RPMI7951 (cell line): ENCODE results near the gene IGSF6. TPM values are rescaled to one million over a fixed set of nuclear protein-coding genes. Genes with fewer than 3 reads are reported as not detected.

Experiments used
- DNase-seq: peaks from one replicate; pipeline ENCODE4 v3.0.0-alpha.2; 2012; ENCODE audit warnings: low read depth
- total RNA-seq: library from RNA; depleted of rRNA; stranded (reverse); fragments of >200 nt; shearing (Covaris generic); gene quantifications from 2 replicates; pipeline ENCODE4 v1.2.3, GENCODE V29; 2014; rRNA removed

Gene IGSF6
- total RNA-seq, 1 experiment from 2014 or later, result not detected

DNA sequence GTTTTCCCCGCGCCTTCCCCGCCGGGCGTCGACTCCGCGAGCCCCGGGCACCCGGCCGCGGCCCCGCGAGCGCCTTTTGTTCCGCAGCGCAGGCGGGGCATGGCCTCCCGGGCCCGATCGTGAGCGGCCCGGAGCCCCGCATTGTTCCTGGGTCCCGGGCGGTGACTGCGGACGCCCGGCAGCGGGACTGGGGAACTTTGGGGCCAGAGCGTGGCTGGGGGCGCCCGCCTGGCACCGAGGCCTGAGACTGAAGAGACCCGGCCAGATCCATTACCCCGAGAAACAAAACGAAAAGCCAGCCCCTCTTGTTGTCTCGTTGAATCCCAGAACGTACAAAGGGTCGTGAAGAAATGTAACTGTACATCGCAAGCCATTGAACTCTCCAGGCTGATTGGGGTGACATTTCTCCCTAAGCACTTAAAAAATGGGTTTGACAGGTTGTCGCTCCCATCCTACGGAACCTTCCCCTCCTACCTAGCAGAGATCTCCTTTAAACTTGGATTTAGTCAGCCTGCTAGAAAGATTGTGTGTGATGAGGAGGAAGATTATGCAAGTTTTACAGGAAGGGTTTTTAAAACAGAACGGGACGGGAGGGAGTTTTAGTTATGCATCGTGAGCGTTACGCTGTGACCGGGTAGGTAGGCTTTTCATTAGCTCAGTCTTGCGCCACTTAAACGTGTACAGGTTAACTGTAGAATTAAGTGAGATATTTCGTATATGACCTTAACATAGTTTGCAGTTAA lies 52.2 kb downstream of the IGSF6 start:
- peak; percentile 15 for DNase-seq

DNA sequence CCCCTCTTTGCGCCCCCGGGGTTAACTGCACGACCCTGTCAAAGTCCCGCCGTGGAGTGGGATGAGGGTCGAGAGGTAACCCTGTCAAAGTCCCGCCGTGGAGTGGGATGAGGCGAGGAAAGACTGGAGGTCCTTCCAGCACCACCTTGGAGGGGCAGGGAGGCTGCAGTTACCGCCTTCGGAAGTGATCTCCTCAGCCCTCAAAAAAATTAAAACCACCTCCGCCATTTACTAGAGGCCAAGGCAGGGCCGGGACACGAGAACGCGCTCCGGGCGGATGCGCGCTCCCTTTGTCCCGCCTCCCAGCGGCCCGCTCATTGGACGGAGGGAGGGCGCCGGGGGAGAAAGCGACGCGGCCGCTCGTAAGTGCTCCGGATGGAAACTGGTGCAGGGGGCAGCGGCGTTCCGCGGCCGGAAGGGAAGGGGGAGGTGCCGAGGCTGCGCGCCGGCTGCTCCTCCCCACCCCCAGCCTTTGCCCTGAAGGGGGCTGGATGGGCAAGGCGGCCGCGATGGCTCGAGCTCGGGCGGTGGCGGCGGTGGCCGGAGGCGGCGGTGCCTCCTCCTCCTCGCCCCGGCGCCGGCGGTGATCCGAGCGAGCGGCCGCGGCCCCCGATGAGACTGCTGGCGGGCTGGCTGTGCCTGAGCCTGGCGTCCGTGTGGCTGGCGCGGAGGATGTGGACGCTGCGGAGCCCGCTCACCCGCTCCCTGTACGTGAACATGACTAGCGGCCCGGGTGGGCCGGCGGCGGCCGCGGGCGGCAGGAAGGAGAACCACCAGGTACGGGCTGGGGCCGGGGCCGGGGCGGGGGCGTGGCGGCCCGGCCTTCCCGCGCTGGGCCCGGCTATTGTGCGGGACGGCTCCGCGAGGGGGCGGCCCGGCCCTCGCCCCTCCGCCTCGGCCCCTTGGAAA lies 53.0 kb downstream of the IGSF6 start, which contains the start of gene METTL9:
METTL9 (plus strand) TSS at position 456 of the 909 bp plus-strand sequence; CDS start at position 613, 157 bp downstream.
- peak; percentile 91 for DNase-seq

GRCh38 chr16:21598701-21599121 lies 53.7 kb downstream of the IGSF6 start:
- DNase-seq, result no peak

GRCh38 chr16:21598206-21598605 lies 54.2 kb downstream of the IGSF6 start:
- DNase-seq, result no peak

- no peak for DNase-seq
These were observed 54.8 kb downstream of the IGSF6 start for GRCh38 chr16:21597561-21598030.

DNA sequence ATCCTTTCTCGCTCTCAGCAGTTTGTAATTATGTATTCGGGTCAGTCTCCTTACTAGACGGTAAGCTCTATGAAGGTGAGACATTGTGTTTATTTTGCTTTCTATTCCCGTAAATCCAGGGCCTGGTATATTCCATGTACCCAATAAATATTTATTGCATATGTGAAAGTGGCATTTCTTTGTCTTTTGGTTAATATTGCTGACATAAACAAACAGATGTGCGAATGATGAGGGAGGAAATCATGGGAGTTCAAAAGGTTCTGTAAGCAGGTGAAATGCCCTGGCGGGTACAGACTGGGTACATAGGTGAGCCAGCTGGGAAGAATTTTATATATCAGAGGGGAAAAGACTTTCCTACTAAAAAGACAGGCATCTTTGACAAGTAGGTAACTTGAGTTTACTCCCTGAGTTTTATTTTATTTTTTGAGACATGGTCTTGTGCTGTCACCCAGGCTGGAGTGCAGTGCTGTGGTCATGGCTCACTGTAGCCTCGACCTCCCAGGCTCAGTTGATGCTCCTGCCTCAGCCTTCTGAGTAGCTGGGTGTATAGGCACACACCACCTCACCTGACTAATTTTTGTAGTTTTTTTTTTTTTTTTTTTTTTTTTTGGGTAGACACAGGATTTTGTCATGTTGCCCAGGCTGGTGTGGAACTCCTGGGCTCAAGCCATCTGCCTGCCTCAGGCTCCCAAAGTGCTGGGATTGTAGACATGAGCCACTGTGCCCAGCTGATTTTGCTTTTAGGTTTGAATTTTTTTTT lies 58.7 kb downstream of the IGSF6 start:
- DNase-seq, result no peak

GRCh38 chr16:21592191-21592590 lies 60.2 kb downstream of the IGSF6 start:
- DNase-seq, result no peak

- no peak for DNase-seq
These were observed 61.6 kb downstream of the IGSF6 start for GRCh38 chr16:21590796-21591195.

GRCh38 chr16:21590287-21590686 lies 62.1 kb downstream of the IGSF6 start:
- DNase-seq, result no peak

DNA sequence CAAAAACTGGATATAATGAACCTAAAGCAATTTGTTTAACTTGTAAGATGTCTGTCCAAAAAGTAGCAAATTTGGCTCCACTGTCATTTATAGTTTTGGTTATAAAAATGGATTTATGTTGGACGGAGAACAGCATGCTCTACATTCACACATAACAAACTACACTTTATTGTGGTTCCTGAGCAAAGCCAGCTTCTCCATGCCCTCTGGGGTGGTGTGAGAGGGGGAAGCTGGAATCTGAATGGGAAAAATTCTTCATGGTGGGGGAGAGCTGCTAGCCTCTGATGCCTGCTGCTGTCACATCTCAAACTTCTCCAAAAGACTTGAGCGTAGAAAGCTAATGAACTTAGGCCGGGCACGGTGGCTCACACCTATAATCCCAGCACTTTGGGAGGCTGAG lies 62.9 kb downstream of the IGSF6 start:
- no peak for DNase-seq

Other genes with a start within 250 kb of the IGSF6 start
- 120 and 125 TPM in 2 replicates for gene METTL9, start 53.0 kb downstream of the IGSF6 start, total RNA-seq
- gene OTOA, start 11.4 kb upstream of the IGSF6 start, total RNA-seq, result not detected in 2 replicates
- 3.8 TPM in 2 replicates for gene NPIPB4, start 205.1 kb upstream of the IGSF6 start, total RNA-seq